Breast epithelium (tissue), 4 donors: Measurements from ENCODE around the gene MRPL24. TPM values are rescaled to one million over a fixed set of nuclear protein-coding genes. Genes with fewer than 3 reads are reported as not detected.

Experiments used
- DNase-seq, 2 donors: peaks; one replicate each; pipeline ENCODE4 v3.0.0-alpha.2; 2019; ENCODE audit warnings: low spot score in 2 of 2
- H3K27ac ChIP-seq, 2 donors: fragments of 200-600 bp; sonication (generic) in 1 of 2; one replicate each; pipeline ENCODE4 v1.5.1; 2016 to 2019; ENCODE audit warnings: mild to moderate bottlenecking in 1 of 2
- H3K27me3 ChIP-seq, 2 donors: fragments of 200-600 bp; sonication (generic) in 1 of 2; one replicate each; pipeline versions ENCODE4 v1.5.1 to v1.6.0; 2017 to 2019; ENCODE audit warnings: control low read depth in 1 of 2, mild to moderate bottlenecking in 1 of 2
- H3K36me3 ChIP-seq: fragments of 200-600 bp; one replicate; pipeline ENCODE4 v1.5.1; 2019
- H3K4me1 ChIP-seq, 2 donors: fragments of 200-600 bp; sonication (generic); one replicate each; pipeline ENCODE4 v1.5.1; 2016 to 2019; ENCODE audit warnings: control low read depth in 1 of 2
- H3K4me3 ChIP-seq, 3 donors: fragments of 200-600 bp; sonication (generic); 1 replicate in 2 of 3; 2 replicates in 1 of 3; pipeline ENCODE4 v1.5.1; 2016 to 2019; ENCODE audit warnings: mild to moderate bottlenecking in 3 of 3, moderate library complexity in 2 of 3
- H3K9me3 ChIP-seq, 2 donors: fragments of 200-600 bp; sonication (generic) in 1 of 2; one replicate each; pipeline ENCODE4 v1.5.1; 2016 to 2019; ENCODE audit warnings: control low read depth in 1 of 2
- POLR2A ChIP-seq: fragments of 450-650 bp; IDR thresholded peaks from one replicate; pipeline ENCODE4 v1.6.1; 2016; ENCODE audit warnings: antibody characterized with exemption, mild to moderate bottlenecking, moderate library complexity
- POLR2AphosphoS5 ChIP-seq, 3 donors: sonication (generic); formaldehyde crosslinking; IDR thresholded peaks; one replicate each; pipeline ENCODE4 v1.6.1; 2017; ENCODE audit warnings: antibody characterized with exemption in 3 of 3
- intact Hi-C: fragments of 100-400 bp; cut with DNase I; formaldehyde crosslinking; loops from one replicate; pipeline ENCODE4 v1.15.1; 2023; ENCODE audit warnings: low total_unique reads
- total RNA-seq, 3 donors: library from RNA; depleted of rRNA; stranded (reverse); fragments of >200 nt; gene quantifications; one replicate each; pipeline ENCODE4 v1.1.0, GENCODE V29; 2016
- TF ChIP-seq, protein P1 (sequence below), 3 donors: fragments of 450-650 bp; IDR thresholded peaks; one replicate each; pipeline ENCODE4 v1.5.1; 2016 to 2017; ENCODE audit warnings: antibody characterized with exemption in 3 of 3, mild to moderate bottlenecking in 3 of 3, moderate library complexity in 3 of 3

Gene MRPL24
- total RNA-seq, 3 donors from 2014 or later: 36.6 to 63.9 (median 63.8) TPM

DNA sequence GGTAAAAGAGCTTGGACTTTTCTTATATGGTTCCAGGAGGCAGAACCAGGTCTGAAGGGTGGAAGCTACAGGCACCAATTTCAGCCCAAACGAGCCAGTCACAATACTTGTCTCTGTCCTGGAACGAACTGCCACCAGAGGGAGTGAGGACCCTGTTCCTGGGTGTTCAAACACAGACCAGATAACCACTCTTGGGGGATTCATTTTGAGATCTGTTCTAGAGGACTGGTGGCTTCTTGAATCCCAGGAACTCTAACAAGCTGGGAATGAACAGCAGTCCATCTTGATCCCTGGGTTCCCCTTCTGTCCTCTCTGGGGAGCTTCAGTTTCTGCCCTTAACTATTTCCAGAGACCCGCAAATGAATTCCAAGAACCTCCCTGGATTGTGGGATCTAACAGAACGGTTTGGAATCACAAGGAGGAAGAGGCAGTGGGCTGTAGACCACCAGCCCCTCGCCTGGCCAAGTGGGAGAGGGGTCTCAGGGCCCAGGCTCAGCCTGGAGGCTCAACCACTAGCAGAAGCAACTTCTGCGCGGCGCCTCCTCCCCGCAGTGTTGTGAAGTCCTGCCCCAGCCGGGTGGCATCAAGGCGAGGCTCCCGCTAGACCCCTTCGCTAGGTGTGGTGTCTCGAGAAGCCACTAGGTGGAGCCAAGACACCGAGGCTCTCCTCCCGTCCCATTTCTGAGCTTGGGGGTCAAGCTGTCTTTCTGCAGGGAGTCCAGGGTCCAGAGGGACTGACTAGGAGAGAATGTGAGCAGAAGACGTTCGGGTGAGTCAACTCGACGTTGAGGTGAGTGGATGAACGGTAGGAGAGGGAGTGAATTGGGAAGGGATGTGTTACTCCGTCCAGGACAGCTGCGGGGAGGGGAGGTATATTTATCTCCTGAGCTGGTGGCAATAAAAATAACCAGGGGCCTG lies 51.6 kb downstream of the MRPL24 start:
- H3K27ac ChIP-seq: peak overlapping the region; percentile 26 to 90
- H3K4me3 ChIP-seq: peak overlapping the region in 2 of 3 donors; percentile 1 to 56
- intact Hi-C loops: loop anchor here (2.0 kb wide), 1 partner anchor 36 kb away; no protein-coding TSS in a partner anchor
- no peaks in the 10 kb centered on the region for H3K9me3 ChIP-seq
- no peaks in the 10 kb centered on the region for H3K27me3 ChIP-seq
- H3K4me1 ChIP-seq: peaks cover 21 to 43% of the 10 kb centered on the region in 2 donors
- TF ChIP-seq POLR2AphosphoS5 (IDR thresholded peaks at IDR 0.05): peak in 2 of 3 donors; percentile 28 to 33
- TF ChIP-seq POLR2A: no peak
- TF ChIP-seq, protein P1, sequence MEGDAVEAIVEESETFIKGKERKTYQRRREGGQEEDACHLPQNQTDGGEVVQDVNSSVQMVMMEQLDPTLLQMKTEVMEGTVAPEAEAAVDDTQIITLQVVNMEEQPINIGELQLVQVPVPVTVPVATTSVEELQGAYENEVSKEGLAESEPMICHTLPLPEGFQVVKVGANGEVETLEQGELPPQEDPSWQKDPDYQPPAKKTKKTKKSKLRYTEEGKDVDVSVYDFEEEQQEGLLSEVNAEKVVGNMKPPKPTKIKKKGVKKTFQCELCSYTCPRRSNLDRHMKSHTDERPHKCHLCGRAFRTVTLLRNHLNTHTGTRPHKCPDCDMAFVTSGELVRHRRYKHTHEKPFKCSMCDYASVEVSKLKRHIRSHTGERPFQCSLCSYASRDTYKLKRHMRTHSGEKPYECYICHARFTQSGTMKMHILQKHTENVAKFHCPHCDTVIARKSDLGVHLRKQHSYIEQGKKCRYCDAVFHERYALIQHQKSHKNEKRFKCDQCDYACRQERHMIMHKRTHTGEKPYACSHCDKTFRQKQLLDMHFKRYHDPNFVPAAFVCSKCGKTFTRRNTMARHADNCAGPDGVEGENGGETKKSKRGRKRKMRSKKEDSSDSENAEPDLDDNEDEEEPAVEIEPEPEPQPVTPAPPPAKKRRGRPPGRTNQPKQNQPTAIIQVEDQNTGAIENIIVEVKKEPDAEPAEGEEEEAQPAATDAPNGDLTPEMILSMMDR (IDR thresholded peaks at IDR 0.05): peak; percentile 86 to 98 (median 91)
- no peaks in the 10 kb centered on the region for H3K36me3 ChIP-seq
- DNase-seq: peak; percentile 72 to 83

Other genes starting within 250 kb of the MRPL24 start
- gene MEF2D, start 240.3 kb downstream of the MRPL24 start, total RNA-seq: 10 to 100 TPM; 25.8 to 34.9 (median 32.1) TPM
- 1 to 10 TPM in 1 of 3 donors, under 1 TPM in 2; under 0.01 to 1.4 (median 0.15) TPM for gene IQGAP3, start 168.5 kb downstream of the MRPL24 start, total RNA-seq
- gene TTC24, start 161.4 kb downstream of the MRPL24 start, total RNA-seq: not detected
- gene NAXE, start 149.3 kb downstream of the MRPL24 start, total RNA-seq: 10 to 100 TPM; 70.4 to 90.5 (median 75.5) TPM
- gene GPATCH4, start 139.6 kb downstream of the MRPL24 start, total RNA-seq: 10 to 100 TPM; 20.2 to 31.1 (median 23.7) TPM
- gene HAPLN2, start 121.7 kb downstream of the MRPL24 start, total RNA-seq: not detected
- gene BCAN, start 99.0 kb downstream of the MRPL24 start, total RNA-seq: under 1 TPM in 1 of 3 donors, not detected in 2; 0.44 TPM
- gene NES, start 63.7 kb downstream of the MRPL24 start, total RNA-seq: 10 to 100 TPM in 2 of 3 donors, 1 to 10 TPM in 1; 9.9 to 28.5 (median 14.9) TPM
- 10 to 100 TPM in 2 of 3 donors, 1 to 10 TPM in 1; 4.2 to 61.6 (median 28.2) TPM for gene CRABP2, start 35.5 kb downstream of the MRPL24 start, total RNA-seq
- gene METTL25B, start 12.6 kb downstream of the MRPL24 start, total RNA-seq: 10 to 100 TPM; 15.5 to 41.3 (median 30.2) TPM
- 10 to 100 TPM; 13.6 to 25.2 (median 21.0) TPM for gene ISG20L2, start 12.3 kb downstream of the MRPL24 start, total RNA-seq
- gene HDGF, start 10.6 kb upstream of the MRPL24 start, total RNA-seq: 100 to 1,000 TPM; 133 to 178 (median 173) TPM
- gene PRCC, start 26.4 kb upstream of the MRPL24 start, total RNA-seq: 10 to 100 TPM; 21.6 to 35.9 (median 24.9) TPM
- 1 to 10 TPM in 2 of 3 donors, not detected in 1; 4.6 to 5.4 TPM for gene SH2D2A, start 75.8 kb upstream of the MRPL24 start, total RNA-seq
- gene INSRR, start 118.0 kb upstream of the MRPL24 start, total RNA-seq: under 1 TPM in 2 of 3 donors, not detected in 1; 0.15 to 0.33 TPM
- 1 to 10 TPM in 1 of 3 donors, under 1 TPM in 2; 0.16 to 4.9 (median 0.73) TPM for gene NTRK1, start 119.8 kb upstream of the MRPL24 start, total RNA-seq
- 10 to 100 TPM in 1 of 3 donors, 1 to 10 TPM in 2; 4.0 to 15.1 (median 6.2) TPM for gene PEAR1, start 152.6 kb upstream of the MRPL24 start, total RNA-seq
- gene LRRC71, start 179.5 kb upstream of the MRPL24 start, total RNA-seq: not detected